ENCODE results near the gene BTRC. TPM values are rescaled to one million over a fixed set of nuclear protein-coding genes. Genes with fewer than 3 reads are reported as not detected.

Gene BTRC
- total and polyA plus RNA-seq, 2 donors (not counting 3 experiments of a cell fraction or from before 2014, with no cell fraction given): 11.6 to 18.5 TPM

DNA sequence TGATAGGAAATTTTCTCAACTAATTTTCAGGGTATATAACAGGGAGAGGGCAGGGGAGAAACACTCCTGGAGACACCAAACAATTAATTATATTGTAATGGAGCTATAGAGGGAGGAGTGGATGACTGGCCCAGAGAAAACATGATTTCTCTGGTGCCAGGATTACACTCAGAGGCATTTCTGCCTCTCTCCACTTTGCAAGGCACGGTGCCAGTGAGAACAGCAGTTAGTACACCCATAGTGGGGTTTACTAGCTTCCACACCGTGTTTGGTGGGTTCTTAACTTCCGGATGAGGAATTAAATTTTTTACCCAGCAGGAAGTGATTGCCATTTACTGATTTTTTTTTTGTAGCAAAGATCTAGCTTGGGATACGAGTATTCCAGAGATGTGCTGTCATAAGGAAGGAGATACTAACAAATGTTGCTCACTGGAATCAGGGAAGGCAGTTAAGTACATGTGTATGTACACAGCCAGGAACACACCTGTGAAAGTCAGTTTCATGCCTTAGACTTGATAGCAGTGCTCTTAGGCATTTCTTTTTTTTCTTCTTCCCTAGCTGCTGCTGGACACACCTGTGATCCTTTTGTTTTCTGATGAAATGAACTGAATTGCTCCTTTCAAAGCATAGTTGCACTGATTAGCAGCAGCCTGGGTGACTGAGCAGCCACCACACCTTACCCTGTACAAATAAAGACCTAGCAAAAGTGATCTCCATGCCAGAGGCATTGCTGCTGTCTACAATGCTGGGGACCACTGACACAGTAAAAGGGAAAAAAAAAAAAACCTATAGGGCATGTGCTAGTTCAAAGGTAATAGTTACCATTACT lies 176.0 kb downstream of the BTRC start:
- Histone ChIP-seq H3K27me3 (ENCODE audit: control insufficient read depth in 2 of 2, insufficient read depth in 2 of 2, low read length in 2 of 2) (no peaks in the 10 kb centered on the region), H3K79me2 (ENCODE audit: control insufficient read depth, insufficient read depth, low read length) (no peaks in the 10 kb centered on the region), H3K9me3 (replicated peaks; ENCODE audit: control insufficient read depth, insufficient read depth, low read length) (no peaks in the 10 kb centered on the region), H3K36me3 (ENCODE audit: control insufficient read depth in 2 of 2, extremely low read depth in 1 of 2, insufficient read depth in 2 of 2, low read length in 2 of 2) (no peaks in the 10 kb centered on the region), H3K4me3 (replicated peaks in 1 of 3; ENCODE audit: insufficient read depth in 1 of 3, low read depth in 1 of 3, low read length in 3 of 3) (no peak overlapping the region), H3K9ac (replicated peaks; ENCODE audit: extremely low read depth, insufficient read depth, low read length) (no peak overlapping the region), H2AFZ (ENCODE audit: low read depth, low read length) (no peak overlapping the region), H3K4me2 (ENCODE audit: insufficient read depth, low read length) (no peak overlapping the region), H4K20me1 (replicated peaks; ENCODE audit: control insufficient read depth, extremely low read depth, insufficient read depth, low read length) (no peaks in the 10 kb centered on the region), H3K27ac (ENCODE audit: insufficient read depth, low read depth, low read length) (no peak overlapping the region), H3K9me1 (replicated peaks; ENCODE audit: control insufficient read depth, extremely low read depth, insufficient read depth, low read length) (no peaks in the 10 kb centered on the region), H3K4me1 (ENCODE audit: control insufficient read depth, extremely low read depth, insufficient read depth, low read length) (no peaks in the 10 kb centered on the region)
- intact Hi-C loops (cut with micrococcal nuclease) (no loop called here), dilution Hi-C loops (cut with MboI; ENCODE audit: extremely low pct_ligation_motif_present, low sequenced_read_pairs) (no loop called here)
- TF ChIP-seq, protein P1, sequence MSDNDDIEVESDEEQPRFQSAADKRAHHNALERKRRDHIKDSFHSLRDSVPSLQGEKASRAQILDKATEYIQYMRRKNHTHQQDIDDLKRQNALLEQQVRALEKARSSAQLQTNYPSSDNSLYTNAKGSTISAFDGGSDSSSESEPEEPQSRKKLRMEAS (IDR thresholded peaks at IDR 0.05; ENCODE audit: insufficient read depth, insufficient read length): no peak
- TF ChIP-seq JUN (IDR thresholded peaks at IDR 0.05; ENCODE audit: borderline replicate concordance, insufficient read depth, insufficient read length, low read depth) (no peak), MYC (IDR thresholded peaks at IDR 0.05; ENCODE audit: low read depth, low read length) (no peak)
- TF ChIP-seq, protein P2, sequence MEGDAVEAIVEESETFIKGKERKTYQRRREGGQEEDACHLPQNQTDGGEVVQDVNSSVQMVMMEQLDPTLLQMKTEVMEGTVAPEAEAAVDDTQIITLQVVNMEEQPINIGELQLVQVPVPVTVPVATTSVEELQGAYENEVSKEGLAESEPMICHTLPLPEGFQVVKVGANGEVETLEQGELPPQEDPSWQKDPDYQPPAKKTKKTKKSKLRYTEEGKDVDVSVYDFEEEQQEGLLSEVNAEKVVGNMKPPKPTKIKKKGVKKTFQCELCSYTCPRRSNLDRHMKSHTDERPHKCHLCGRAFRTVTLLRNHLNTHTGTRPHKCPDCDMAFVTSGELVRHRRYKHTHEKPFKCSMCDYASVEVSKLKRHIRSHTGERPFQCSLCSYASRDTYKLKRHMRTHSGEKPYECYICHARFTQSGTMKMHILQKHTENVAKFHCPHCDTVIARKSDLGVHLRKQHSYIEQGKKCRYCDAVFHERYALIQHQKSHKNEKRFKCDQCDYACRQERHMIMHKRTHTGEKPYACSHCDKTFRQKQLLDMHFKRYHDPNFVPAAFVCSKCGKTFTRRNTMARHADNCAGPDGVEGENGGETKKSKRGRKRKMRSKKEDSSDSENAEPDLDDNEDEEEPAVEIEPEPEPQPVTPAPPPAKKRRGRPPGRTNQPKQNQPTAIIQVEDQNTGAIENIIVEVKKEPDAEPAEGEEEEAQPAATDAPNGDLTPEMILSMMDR (IDR thresholded peaks at IDR 0.05; ENCODE audit: extremely low read depth in 1 of 2, insufficient read depth in 1 of 2, low read depth in 1 of 2, low read length in 2 of 2): no peak
- CTCF ChIA-PET: interaction anchor here (0.7 to 1.8 kb wide), 2 partner anchors 11 to 63 kb away, joined by 4 to 8 read pairs; no protein-coding TSS in a partner anchor
- POLR2A ChIA-PET: no interaction called here
- DNase-seq (ENCODE audit: low read depth, low spot score) (no peak), FAIRE-seq (no peak)
- BruUV-seq (replicated peaks): no TSS peak
